RPMI8226 (cell line): ENCODE data around the gene TMEM138.
"Not testable (repeated sequence)": the region's sequence is repeated elsewhere in the genome, so short reads cannot be mapped to it uniquely, and the experiment has no call there.

Experiments
- DNase-seq: peaks from one replicate; pipeline ENCODE4 v3.0.0-alpha.2; 2015

TMEM138 gene

DNA sequence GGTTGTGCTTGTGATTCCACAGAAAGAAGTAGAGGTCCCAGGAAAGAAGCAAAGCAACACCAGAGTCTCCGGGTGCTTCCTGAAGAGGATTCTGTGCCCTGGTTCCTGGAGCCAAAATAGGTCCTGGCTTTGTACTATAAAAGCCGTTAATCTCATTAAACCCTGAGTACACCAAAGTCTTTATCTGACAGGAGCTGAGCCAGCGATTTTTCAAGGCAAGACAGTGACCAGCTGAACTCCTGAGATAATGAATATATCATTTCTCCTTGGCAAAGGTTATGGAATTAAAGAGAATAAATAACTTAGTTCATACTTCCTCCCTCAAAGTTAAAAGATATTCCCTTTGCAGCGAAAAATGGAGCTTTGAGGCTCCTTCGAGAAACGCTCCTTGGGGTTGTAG lies 5.2 kb downstream of the TMEM138 start:
- no peak for DNase-seq

DNA sequence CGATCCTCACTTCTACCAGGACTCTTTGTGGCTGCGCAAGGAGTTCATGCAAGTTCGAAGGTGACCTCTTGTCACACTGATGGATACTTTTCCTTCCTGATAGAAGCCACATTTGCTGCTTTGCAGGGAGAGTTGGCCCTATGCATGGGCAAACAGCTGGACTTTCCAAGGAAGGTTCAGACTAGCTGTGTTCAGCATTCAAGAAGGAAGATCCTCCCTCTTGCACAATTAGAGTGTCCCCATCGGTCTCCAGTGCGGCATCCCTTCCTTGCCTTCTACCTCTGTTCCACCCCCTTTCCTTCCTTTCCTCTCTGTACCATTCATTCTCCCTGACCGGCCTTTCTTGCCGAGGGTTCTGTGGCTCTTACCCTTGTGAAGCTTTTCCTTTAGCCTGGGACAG lies 6.5 kb downstream of the TMEM138 start:
- DNase-seq: no peak

DNA sequence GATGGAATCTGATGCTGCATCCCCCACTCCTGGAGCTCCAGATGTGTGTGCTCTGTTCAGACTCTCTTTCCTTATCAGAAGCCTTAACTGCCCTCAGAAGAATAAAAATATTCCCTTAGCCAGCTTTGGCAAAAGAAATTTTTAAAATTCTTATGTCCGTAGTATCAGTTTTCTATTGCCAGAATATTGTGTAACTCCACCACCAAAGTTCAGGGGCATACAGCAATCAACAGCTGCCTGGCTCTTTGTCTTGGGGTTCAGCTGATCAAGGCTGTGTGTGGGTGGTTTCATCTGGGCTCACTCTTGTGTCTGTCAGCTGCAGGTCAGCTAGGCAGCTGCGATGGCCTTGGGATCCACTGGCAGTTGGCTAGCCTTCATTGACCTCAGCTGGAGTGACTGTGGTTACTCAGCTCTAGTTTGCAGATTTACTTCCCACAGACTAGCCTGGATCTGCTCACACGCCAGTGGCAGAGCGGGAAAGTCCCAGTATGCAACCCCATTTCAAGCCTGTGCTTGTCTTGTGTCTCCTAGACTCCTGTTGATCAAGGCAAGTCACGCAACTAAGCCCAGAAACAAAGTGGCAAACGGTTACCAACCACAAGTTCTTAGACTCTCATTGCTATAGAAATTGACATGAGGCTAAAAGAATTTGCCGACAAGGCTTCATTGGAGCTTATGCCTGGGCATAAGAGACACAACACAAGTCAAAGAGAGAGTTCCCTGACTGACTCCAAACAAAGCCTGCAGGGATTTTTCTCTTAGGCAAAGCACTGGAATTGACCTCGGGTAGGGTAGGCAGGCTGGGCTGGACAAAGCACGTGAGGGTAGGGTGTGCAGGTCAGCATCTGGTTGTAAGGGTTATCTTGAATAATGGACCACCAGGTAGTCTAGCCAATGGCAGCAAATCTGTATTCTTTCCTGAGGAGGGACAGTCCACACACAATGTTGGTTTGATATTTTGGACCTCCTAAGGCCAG lies 7.5 kb downstream of the TMEM138 start:
- no peak for DNase-seq

DNA sequence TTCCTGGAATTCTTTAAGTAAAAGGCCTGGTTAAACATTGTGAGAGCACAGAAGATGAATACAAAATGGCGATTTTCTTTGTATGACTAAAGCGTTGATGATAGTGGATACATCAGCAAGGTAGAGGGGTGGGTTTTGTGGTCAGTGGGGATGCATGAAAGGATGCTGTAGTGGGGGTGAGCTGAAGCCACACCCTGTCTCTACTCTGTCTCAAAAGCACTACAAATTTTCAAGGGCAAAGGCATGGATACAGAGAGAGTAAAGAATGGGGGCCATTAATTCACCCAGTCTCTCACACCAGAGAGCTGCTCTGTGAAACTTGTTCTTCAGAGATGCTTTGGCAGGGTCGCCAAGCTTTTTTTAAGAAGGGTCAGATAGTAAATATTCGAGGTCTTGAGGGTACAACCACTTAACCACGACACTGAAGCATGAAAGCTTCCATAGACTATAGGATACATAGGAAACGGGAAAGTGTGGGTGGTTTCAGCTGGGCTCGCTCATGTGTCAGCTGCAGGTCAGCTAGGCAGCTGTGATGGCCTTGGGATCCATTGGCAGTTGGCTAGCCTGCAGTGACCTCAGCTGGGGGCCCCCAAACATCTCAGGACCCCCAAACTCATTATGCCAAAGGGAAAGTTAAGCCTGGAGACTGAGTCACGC lies 8.3 kb downstream of the TMEM138 start:
- DNase-seq: no peak

DNA sequence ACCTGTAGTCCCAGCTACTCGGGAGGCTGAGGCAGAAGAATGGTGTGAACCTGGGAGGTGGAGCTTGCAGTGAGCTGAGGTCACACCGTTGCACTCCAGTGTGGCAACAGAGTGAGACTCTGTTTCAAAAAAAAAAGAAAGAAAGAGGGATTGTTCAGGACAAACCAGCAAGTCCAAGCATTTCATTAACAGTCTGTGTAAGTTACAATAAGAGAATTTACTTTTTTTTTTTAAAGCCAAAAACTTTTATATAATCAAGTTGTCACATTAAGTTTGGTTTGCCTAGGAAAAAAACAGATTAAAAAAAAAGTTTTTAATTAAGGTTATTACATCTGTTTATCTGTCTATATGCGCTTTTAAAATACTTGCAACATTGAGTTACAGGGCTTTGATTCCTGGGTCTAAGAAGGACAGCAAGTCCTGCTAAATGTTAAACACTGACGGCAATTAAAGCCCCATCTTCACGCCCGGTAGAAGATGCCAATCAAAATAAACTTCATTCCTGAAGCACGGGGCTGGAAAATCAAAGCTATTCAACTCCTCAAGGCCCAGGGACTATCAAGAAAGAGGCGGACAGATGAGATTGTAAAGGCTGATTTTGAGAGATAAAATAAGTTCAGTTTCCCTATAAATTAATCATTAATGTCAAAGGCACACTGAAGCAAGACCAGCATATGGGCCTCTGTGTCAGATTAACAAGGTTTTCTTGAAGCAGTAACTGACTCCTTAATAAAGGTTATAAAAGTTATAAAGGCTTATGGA lies 10.7 kb downstream of the TMEM138 start:
- DNase-seq: no peak

DNA sequence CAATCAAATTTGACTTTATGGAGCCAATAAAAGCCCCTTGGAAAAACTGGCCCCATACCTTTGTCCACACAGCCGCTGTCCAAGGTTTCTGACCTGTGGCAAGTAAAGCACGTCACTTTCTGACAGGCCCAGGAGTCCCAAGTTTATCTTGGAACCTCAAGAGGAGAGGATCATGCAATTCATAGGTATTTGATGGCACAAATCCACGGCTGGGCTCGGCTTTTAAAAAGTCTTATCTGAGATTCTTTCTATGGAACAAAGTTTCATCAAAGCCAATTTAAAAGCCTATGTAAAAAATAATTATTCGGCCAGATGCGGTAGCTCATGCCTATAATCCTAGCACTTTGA lies 13.6 kb downstream of the TMEM138 start:
- no peak for DNase-seq

DNA sequence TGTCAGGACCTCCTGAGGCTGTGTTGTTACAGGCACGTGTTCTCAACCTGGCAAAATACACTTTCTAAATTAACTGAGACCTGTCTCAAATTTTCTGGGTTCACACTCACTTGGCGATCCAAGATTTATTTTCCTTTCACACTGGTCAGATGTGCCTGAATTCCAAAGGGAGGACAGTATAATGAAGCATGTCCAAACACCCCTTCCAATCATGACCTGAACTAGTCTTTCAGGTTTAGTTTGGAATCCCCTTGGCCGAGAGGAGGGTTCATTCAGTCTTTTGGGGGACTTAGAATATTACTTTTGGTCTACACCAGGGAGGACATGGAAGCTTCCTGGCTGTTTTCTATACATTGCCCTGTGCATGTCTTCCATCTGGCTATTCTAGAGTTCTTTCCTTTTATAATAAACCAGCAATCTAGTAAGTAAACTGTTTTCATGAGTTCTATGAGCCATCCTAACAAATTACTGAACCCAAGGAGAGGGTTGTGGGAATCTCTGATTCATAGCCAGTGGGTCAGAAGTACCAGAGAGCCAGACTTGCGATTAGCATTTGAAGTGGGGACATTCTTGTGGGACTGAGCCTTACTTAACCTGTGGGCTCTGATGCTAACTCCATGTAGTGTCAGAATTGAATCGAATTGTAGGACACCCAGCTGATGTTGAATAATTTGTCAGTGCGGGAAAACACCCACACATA lies 15.4 kb downstream of the TMEM138 start:
- no peak for DNase-seq

DNA sequence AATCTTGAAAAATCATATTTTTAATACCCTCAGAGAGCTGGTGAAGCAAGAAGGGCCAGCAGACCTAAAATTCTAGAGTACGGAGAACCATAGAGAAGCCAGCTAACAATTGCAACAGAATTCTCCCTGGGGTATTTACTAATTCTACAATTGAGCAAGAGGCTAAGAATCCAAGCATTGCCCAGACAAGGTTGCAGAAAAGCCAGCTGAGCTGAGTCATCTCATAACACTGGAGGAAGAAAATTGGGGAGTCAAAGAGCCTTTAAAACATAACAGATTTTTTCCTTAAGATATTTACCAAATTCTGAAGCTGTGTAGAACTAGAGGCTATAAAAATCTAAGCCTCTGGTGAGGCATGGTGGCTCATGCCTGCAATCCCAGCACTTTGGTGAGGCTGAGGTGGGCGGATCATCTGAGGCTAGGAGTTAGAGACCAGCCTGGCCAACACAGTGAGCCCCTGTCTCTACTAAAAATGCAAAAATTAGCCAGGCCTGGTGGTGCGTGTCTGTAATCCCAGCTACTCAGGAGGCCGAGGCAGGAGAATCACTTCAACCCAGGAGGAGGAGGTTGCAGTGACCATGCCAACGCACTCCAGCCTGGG lies 16.6 kb downstream of the TMEM138 start:
- no peak for DNase-seq

DNA sequence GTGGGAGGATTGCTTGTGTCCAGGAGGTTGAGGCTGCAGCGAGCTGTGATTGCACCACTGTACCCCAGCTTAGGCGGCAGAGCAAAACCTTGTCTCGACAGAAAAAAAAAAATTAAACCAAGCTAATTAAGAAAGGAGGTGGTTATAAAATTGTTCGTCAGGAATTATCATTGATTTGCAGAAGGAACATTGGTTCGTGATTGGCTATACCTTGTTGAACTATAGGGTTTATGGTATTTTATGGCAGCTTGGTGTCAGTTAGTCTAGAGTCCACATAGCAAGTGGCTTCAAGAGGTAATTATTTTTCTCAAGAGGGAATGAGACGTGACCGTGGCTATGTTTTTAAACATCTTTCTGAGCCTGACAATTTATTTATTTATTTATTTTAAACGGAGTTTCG lies 18.7 kb downstream of the TMEM138 start:
- DNase-seq: no peak

DNA sequence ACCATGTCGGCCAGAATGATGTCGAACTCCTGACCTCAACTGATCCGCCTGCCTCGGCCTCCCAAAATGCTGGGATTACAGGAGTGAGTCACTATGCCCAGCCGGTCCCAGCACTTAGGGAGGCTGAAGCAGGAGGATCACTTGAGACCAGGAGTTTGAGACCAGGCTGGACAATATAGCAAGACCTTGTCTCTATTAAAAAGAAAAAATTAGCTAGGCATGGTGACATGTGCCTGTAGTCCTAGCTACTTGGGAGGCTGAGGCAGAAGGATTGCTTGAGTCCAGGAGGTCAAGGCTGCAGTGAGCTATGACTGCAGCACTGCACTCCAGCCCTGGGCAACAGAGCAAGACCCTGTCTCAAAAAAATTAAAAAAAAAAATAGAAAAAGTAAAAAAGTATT lies 21.7 kb downstream of the TMEM138 start:
- DNase-seq: not testable (repeated sequence)

DNA sequence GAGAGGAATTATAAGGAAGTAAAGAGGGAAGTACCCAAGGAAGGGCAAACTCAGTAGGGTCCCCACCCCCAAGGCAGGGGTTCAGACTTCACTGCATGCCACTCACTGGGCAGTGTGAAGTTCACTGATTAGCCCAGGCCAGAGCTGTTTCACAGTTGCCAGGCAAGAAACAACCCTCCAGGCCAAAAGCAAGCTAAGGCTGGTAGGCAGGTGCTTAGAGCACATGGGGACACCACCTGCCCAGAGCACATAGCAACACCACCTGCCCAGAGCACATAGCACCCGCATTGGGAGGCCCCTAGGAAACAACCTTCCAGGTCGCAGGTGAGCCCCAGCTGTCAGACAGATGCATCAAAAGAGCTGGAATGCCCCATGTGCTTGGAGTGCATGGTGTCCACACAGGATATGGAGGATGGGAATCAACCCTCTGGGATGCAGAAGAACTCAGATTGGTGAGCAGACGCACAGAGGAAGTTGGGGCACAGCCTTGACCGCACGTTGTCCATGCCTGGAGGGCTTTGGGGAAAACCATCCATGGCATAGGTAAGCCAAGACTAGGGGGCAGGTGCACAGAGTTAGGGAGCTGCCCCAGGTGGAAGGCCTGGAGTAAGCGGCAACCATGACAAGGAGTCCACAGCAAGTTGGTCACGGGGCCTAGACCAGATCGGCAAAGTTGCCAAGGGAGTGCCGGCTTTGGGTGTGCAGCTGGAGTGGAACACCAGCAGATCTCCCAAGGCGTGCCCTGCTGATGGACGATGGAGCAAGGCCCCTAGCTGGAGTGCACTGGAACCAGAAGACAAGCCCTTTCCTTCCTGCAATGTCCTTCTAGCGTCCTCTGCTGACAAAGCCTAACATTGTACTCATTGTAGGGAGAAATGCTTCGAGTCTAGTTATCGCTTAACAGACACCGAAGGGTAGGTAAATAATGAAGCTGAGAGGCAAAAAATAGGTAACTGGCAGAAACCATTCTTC lies 22.4 kb downstream of the TMEM138 start:
- peak; percentile 31 for DNase-seq

DNA sequence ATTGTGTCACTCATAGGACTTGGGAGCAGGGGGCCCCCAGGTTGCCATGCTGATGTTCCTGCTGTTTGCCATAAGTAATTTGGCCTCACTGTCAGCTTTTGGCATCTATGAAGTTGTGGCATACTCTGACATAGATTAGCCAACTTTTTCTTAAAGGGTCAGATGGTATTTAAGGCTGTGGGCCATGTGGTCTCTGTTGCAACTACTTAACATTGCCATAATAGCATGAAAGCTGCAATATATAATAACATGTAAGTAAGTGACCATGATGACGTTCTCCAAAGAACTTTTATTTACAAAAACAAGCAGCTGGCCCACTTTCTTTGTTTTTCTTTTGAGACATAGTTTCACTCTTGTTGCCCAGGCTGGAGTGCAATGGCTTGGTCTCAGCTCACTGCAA lies 28.0 kb downstream of the TMEM138 start:
- DNase-seq: no peak

DNA sequence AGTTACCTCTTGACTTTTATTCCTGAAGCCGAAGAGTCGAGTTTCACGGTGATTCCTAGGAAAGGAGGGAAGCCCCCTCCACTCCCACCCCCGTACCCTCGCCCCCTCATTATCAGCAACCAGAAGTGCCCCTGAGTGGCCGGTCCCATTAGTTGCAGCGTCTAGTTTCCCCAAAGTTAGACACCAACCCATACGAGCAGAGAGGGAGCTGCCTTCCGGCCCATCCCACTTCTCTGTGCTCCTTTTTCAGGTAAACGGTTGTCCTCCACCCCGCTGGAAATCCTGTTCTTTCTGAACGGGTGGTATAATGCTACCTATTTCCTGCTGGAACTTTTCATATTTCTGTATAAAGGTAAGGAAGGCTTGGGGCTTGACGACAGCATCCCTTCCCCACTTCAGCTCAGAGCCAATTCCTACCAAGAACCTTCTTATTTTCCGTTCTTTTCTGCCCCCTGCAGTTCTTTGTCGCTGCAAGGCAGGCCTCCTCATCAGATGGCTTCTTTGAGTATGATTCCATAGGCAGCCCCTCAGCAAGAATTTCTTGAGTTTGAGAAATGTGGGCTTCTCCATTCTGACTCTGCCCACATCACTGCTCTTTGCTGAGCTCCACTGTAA lies 30.9 kb downstream of the TMEM138 start:
- DNase-seq: peak; percentile 43

DNA sequence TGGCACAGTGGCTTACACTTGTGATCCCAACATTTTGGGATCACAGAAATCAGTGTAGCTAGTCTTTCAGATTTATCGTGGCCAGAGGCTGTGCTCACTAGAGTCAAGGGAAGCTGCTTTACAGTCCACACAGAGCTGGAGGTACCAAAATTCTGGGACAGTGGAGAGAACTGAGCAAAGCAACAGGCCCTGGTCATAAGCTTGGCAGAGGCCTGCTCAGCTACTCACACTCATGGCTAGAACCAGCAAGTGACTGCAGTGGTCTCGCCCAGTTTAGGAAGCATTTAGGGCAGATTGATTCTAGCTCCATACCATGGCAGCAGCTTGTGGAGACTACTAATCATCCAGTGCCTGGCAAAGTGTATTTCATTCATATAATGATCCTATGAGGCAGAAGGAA lies 39.0 kb downstream of the TMEM138 start:
- no peak for DNase-seq

DNA sequence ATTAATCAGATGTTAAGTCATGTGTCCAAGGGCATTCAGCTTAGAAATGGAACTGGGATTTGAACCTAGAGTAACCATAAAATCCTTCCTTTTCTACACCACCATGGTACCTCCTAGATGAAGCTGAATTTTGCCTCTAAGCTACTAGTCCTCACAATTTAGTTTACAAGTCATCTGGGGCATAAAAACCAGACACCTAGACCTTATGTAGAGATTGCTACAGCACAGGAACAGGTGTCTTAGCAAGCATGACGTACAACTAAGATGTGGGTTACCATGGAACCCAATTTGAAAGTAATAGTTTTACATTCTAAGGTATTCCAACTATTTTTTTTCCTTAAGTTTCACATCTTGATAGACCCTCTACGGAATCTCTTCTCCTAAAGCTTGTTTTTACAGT lies 39.4 kb downstream of the TMEM138 start:
- no peak for DNase-seq

DNA sequence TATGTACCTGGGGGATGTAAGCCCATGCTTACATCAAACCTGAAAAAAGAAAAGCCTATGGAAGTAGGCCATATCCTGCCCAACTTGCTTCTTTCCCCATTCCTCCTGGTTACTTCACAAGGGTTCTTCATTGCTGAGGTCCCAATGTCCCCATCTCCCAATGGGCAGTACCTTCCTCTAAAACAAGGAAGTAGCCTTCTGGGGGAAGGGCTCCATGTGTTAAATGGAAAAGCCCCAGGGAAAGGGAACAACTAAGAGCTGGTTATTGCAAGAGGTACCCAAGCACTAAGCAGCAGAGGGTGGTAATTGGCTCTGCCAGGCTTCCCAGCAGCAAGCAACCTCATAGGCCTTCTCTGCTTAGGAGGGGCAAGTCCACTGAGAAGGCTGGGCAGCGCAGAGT lies 41.5 kb downstream of the TMEM138 start:
- DNase-seq: no peak

DNA sequence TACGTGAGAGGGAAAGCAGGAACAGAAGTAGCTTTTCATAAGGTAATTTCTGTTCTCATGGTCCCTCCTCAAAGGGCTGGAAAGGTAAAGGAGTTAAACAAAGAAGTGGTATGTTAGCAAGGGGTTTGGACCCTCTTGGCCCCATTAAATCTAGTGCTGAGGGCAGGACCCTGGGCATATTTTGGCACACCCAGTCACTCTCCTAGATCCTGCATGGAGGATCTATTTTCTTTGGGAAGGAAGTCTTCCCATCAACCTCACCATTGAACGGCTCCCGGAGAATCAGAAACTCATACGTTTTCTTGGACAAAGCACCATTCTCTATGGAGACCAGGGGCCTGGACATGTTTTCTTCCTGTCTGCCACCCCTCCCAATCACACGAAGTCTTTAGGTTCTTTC lies 41.9 kb downstream of the TMEM138 start:
- no peak for DNase-seq

DNA sequence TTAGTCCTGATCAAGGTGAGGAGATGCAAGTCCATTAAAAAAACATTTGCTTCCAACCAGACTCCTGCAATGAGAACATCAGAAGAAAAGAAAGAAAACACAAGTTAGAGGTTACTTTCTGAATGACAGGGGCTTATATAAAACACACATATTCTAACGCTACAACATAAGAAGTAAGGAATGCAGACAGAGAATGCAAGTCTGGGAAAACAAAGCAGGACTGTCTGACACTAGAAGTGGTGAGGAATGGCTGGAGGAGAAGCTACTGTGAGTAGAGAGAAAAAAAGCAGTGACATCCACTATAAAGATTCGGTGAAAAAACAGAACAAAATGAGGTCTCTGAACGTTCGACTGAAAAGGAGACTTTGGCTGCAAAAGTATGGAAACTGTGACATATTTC lies 42.5 kb downstream of the TMEM138 start:
- no peak for DNase-seq

DNA sequence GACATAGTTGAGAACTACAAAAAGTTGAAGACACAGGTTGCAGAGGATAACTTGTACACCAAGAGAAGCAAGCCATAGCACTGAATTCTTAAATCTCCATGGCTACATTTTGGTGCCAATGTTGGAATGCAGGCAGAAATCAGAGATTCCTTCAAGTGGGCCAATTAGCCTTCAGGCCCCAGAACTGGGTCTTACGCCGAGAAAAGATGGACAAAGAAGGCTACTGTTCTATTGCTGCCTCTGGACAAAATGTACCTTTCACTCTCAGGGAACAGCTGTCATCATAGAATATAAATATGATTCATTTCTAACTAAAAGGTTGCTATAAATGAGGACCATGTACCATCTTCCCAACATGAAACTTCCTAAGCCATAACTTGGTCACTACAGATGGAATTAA lies 43.9 kb downstream of the TMEM138 start:
- DNase-seq: no peak

DNA sequence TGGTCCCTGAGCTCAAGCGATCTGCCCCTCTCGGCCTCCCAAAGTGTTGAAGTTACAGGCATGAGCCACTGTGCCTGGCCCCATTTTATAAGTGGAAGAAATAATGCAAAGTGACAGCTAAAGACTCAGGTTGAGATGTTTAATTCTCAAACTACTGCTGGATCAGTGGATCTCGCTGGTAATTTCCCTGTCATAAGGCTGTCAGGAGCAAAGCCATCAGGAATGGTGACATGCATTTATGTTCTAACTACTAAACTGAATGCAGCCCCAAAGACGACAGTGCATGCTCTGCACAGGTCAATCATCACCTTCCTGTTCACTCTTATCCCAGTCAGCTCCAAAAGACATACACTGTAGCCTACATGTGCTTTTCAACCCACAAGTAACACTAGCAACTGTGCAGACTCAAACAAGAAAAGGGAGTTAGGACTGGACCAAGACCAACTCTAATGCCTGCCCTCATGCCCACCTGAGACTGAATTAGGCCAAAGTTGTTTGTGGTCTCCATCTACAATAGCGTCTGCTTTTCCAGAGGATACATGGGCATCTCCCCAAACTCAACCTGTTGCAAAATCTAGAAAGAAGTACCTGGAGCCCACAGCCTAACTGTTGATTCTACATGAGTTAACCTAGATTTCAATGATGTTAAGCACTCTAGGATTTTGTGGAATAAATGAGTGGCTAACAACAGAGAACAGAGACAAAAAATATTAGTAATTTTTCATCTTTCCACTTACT lies 45.0 kb downstream of the TMEM138 start:
- no peak for DNase-seq
